HL-60 (cell line): Measurements from ENCODE around the gene MCF2.

ENCODE experiments used
- DNase-seq, 2 experiments: peaks; one replicate each; pipeline ENCODE4 v3.0.0-alpha.2; 2010 to 2020; ENCODE audit warnings: low read depth in 1 of 2, low spot score in 1 of 2
- H3K27ac ChIP-seq: fragments of 250-450 bp; sonication (Bioruptor Pico); replicated peaks from 2 replicates; pipeline ENCODE4 v1.5.1; 2020; ENCODE audit warnings: mild to moderate bottlenecking, moderate library complexity
- H3K27me3 ChIP-seq: fragments of 250-450 bp; sonication (Bioruptor Pico); 2 replicates; pipeline ENCODE4 v1.5.1; 2021; ENCODE audit warnings: mild to moderate bottlenecking, moderate library complexity; ENCODE audit not compliant: insufficient read depth, poor library complexity, severe bottlenecking
- H3K4me3 ChIP-seq: replicated peaks from 2 replicates; pipeline ENCODE4 v1.5.1; 2011; ENCODE audit warnings: mild to moderate bottlenecking, control low read depth, low read length; ENCODE audit not compliant: insufficient read depth
- CTCF ChIP-seq: IDR thresholded peaks from one replicate; pipeline ENCODE4 v1.5.1; 2011; ENCODE audit warnings: low read length, control low read depth, inconsistent platforms; ENCODE audit not compliant: insufficient read depth
- GABPA ChIP-seq: IDR thresholded peaks from 2 replicates; pipeline ENCODE4 v1.6.1; 2012; ENCODE audit warnings: low read depth
- POLR2AphosphoS5 ChIP-seq: IDR thresholded peaks from 2 replicates; pipeline ENCODE4 v1.6.1; 2012; ENCODE audit warnings: low read depth
- REST ChIP-seq: IDR thresholded peaks from 2 replicates; pipeline ENCODE4 v1.6.1; 2012; ENCODE audit warnings: low read depth; ENCODE audit not compliant: insufficient replicate concordance
- SPI1 ChIP-seq: IDR thresholded peaks from 2 replicates; pipeline ENCODE4 v1.6.1; 2012; ENCODE audit warnings: low read depth, mild to moderate bottlenecking, borderline replicate concordance

The MCF2 gene

GRCh38 chrX:139600105-139600504 lies 107.9 kb downstream of the MCF2 start:
- H3K27me3 ChIP-seq = no peaks in the 10 kb centered on the region
- TF ChIP-seq REST (no peak), SPI1 (no peak), GABPA (no peak), POLR2AphosphoS5 (no peak), CTCF (no peak)
- no peak overlapping the region for H3K27ac ChIP-seq
- no peak for DNase-seq
- no peak overlapping the region for H3K4me3 ChIP-seq

- no peaks in the 10 kb centered on the region for H3K27me3 ChIP-seq
- H3K27ac ChIP-seq = no peak overlapping the region
- no peak for DNase-seq
- TF ChIP-seq SPI1 = no peak
- no peak for TF ChIP-seq POLR2AphosphoS5
- TF ChIP-seq CTCF = no peak
- TF ChIP-seq REST = no peak
- TF ChIP-seq GABPA = no peak
- no peak overlapping the region for H3K4me3 ChIP-seq
Measured at GRCh38 chrX:139596068-139596467, 111.9 kb downstream of the MCF2 start.

GRCh38 chrX:139585613-139586012 lies 122.4 kb downstream of the MCF2 start:
- Histone ChIP-seq H3K4me3 (no peak overlapping the region), H3K27ac (no peak overlapping the region), H3K27me3 (no peaks in the 10 kb centered on the region)
- no peak for DNase-seq
- TF ChIP-seq SPI1 = no peak

- TF ChIP-seq REST (no peak), POLR2AphosphoS5 (no peak), GABPA (no peak), SPI1 (no peak), CTCF (no peak)
- no peak for DNase-seq
- H3K27me3 ChIP-seq = peaks cover 4% of the 10 kb centered on the region
Measured at GRCh38 chrX:139581068-139581467, 126.9 kb downstream of the MCF2 start.

More at GRCh38 chrX:139581068-139581467, 126.9 kb downstream of the MCF2 start:
- Histone ChIP-seq H3K27ac (no peak overlapping the region), H3K4me3 (no peak overlapping the region)
